ENCODE results near the gene MAG.
A peak's percentile ranks its signal among the peaks of the same experiment; 100 is the strongest.

Gene MAG

DNA sequence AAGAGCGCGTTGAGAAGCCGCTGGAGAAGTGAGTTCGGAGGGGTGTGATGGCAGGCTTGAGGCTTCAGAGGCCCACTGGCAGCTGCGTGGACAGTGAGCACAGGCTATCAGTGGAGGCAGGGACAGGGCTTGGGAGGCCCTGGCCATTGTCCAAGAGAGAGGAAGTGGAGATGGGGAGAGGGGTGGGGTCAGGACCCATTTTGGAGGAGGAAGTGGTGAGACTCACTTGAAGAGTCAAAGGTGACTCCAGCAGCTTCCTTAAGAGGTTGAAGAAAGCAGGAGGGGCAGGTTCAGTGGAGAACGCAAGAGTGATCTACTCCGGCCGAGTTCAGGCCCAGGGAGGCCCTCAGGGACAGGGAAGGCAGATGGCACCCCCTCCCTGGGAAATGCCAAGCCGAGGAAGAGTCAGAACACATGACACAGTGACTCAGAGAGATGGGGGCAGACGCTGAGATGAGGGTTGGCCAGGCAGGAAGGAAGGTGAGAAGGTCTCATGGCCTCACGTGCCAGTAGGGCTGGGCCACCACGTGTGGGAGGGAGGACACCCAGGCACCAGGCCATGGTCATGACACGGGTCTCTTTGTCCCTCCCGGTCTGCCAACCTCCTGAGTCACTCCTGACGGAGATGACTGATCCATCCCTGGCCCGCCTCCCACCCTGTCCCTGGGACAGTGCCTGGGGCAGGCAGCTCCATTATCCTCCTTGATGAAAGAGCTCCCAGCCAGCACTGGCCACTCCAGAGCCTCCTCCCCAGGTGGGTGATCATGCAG, 26.9 kb downstream of the MAG start:
- peak; percentile 93 for DNase-seq (ENCODE audit: low read depth)

- no peak for DNase-seq (ENCODE audit: low read depth)
These were observed 28.2 kb downstream of the MAG start for GRCh38 chr19:35320065-35320713.

GRCh38 chr19:35321291-35321690, 29.3 kb downstream of the MAG start:
- no peak for DNase-seq (ENCODE audit: low read depth)

- DNase-seq (ENCODE audit: low read depth): no peak
These were observed 30.1 kb downstream of the MAG start for GRCh38 chr19:35322014-35322413.

- DNase-seq (ENCODE audit: low read depth): no peak
These were observed 35.7 kb downstream of the MAG start for GRCh38 chr19:35327642-35328041.

GRCh38 chr19:35328851-35329285, 36.9 kb downstream of the MAG start, which contains the start of gene CD22:
Gene CD22, plus strand, starts transcription at chr19:35329187. Its CDS starts 2,854 bp downstream, at chr19:35332041.
- no peak for DNase-seq (ENCODE audit: low read depth)

DNA sequence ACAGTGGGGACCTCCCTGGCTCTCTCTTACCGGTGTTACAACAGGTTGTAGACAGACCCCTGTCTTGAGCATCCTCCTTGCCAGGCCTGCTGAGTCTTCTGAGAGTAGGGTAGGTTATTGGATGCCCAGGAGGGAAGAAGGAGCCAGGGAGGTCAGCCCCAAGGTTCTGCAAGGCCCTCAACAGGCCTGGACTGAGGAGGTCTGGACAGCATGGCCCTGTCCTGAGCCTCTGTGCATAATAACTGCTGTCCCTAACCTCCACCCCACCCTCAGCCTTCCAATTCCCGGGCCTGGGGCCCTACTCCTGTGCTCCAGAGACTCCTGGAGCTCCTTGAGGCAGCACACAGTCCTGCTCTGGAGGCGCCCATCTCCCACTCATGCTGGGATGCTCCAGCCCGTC, 37.4 kb downstream of the MAG start:
- DNase-seq (ENCODE audit: low read depth): no peak

- DNase-seq (ENCODE audit: low read depth): no peak
These were observed 38.5 kb downstream of the MAG start for GRCh38 chr19:35330475-35330874.

GRCh38 chr19:35331551-35332214, 39.7 kb downstream of the MAG start:
- no peak for DNase-seq (ENCODE audit: low read depth)

GRCh38 chr19:35332817-35333216, 40.9 kb downstream of the MAG start:
- DNase-seq (ENCODE audit: low read depth): no peak

- no peak for DNase-seq (ENCODE audit: low read depth)
These were observed 42.3 kb downstream of the MAG start for GRCh38 chr19:35334144-35334753.

DNA sequence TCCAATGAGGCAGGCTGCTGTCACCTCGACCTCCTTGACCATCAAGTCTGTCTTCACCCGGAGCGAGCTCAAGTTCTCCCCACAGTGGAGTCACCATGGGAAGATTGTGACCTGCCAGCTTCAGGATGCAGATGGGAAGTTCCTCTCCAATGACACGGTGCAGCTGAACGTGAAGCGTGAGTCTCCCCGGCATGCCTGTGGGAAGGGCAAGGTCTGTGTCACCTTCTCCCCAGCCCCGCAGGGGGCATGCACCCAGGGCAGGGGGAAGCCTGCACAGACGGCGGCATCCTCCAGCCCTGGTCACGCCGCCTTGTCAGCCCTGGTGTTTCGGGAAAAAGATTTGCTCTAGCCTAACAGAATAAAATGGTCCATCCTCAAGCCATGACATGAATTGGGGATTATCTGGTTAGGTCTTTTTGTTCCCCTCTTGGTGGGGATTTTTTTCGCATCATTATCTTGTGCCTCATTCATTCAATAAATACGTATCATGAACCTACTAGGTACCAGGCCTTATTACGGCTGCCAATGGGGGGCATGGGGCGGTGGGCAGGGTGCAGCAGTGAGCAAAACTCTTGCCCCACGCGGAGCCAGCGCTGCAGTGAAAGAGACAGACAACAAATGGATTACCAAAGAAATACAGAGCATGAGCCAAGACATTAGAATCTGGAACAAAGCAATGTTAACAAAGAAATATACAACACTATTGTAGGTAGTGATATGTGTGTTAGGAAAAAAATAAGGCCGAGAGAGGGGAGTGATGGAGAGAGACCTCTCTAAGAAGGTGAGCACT, 44.4 kb downstream of the MAG start:
- no peak for DNase-seq (ENCODE audit: low read depth)

DNA sequence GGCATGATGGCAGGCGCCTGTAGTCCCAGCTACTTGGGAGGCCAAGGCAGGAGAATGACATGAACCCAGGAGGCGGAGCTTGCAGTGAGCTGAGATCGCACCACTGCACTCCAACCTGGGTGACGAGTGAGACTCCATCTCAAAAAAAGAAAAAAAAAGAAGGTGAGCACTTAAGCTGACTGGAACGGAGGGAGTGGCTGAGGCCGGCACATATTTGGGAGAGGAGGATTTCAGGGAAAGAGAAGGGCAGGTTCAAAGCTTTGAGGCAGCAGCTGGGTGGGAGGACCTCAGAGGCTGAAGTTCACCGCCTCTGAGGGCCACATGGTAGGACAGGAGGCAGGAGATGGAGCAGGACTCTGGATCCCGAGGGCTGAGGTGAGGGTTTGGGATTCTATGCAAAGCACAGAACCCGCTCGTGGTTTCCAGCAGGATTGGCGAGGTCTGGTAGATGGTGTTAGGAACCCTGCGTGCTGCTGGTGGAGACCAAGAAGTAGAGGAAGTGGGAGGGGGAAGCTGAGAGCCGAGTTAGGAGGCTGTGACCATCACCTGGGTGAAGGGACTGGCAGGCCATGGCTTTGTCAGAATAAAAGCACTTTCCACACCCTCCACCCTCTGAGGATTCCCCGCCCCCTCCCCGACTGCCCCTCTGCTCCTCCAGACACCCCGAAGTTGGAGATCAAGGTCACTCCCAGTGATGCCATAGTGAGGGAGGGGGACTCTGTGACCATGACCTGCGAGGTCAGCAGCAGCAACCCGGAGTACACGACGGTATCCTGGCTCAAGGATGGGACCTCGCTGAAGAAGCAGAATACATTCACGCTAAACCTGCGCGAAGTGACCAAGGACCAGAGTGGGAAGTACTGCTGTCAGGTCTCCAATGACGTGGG, 45.4 kb downstream of the MAG start:
- no peak for DNase-seq (ENCODE audit: low read depth)

DNA sequence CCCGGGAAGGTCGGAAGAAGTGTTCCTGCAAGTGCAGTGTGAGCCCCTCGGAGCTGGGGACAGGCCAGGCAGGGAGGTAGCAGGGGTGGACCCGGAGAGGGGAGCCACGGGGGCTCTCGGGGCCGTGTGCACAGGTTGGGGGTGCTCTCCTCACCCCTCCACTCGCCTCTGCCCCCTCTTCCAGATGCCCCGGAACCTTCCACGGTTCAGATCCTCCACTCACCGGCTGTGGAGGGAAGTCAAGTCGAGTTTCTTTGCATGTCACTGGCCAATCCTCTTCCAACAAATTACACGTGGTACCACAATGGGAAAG, 46.0 kb downstream of the MAG start:
- DNase-seq (ENCODE audit: low read depth): no peak

DNA sequence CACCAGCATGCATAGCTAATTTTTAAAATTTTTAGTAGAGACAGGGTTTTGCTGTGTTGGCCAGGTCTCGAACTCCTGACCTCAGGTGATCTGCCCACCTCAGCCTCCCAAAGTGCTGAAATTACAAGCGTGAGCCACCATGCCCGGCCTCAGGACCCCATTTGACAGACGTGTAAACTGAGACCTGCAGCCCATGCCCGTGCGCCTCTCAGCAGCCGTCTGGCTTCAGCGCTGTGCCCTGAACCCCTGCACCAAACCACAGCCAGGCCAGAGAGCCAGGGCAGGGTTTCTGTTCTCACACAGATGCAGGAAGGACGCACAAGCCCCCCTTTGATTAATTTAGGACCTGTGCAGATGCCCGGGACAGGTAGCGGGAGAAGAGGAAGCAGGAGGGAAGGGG, 48.5 kb downstream of the MAG start:
- no peak for DNase-seq (ENCODE audit: low read depth)

DNA sequence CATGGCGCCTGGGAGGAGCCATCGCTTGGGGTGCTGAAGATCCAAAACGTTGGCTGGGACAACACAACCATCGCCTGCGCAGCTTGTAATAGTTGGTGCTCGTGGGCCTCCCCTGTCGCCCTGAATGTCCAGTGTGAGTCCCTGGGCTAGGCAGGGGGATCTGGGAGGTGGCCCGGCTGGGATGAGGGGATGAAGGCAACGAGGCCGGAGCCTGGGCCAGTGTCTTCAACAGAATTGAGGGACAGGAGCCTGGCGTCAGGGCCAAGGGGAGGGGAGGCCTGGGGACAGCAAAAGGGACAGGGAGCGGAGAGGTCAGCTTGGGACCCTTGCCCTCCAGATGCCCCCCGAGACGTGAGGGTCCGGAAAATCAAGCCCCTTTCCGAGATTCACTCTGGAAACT, 49.0 kb downstream of the MAG start:
- no peak for DNase-seq (ENCODE audit: low read depth)

- DNase-seq (ENCODE audit: low read depth): no peak
These were observed 49.7 kb downstream of the MAG start for GRCh38 chr19:35341565-35342225.

DNA sequence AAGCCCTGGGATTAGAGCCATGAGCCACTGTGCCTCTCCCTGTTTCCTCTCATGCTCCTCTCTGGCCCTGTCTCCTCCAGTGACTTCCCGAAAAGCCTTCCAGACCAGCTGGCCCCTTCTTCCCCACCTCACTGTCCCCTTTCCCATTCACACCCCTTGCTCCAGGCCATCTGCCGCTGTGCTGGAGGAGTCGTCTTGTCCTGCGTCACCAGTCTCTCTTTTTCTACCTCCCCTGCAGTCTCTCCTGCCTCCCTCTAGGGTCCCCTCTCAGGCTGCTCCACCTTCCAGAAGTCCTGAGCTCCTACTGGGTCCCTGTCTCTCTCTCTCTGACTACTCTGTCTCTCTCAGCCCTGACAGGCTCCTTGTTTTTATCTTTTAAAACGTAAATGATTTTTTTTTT, 50.5 kb downstream of the MAG start:
- no peak for DNase-seq (ENCODE audit: low read depth)

DNA sequence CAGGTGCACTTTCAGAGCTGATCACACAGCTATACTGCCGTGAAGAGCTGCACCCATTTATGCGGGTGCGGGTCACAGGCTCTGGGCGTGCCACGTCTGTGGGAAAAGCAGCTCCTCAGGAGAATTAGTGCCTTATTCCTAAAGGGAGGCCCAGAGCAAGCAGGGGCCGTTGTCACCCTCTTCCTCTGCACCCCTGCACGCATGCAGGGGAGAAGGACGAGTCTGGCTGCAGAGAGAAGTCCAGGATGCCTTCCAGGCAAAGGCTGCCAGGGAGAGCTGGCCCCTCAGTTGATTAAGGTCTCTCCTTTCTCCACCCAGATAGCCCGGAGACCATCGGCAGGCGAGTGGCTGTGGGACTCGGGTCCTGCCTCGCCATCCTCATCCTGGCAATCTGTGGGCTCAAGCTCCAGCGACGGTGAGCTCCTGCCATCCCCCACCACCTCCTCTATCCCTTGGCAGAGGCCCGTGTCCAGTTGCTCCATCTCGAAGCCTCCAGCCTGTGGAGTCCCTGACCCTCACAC, 52.6 kb downstream of the MAG start:
- DNase-seq (ENCODE audit: low read depth): no peak

- no peak for DNase-seq (ENCODE audit: low read depth)
These were observed 53.7 kb downstream of the MAG start for GRCh38 chr19:35345671-35346111.

Measured in HS-27A (cell line).